HepG2 (cell line): Measurements from ENCODE around the gene ARL14EP. TPM values are rescaled to one million over a fixed set of nuclear protein-coding genes. Genes with fewer than 3 reads are reported as not detected.

ENCODE experiments used
- CBX1 ChIP-seq: IDR thresholded peaks from one replicate; pipeline ENCODE4 v1.6.1; 2016; ENCODE audit warnings: antibody characterized with exemption, low read depth
- CEBPG ChIP-seq: IDR thresholded peaks from 2 replicates; pipeline ENCODE4 v1.6.1; 2016
- CREB1 ChIP-seq, 2 experiments: fragments of 450-650 bp in 1 of 2; IDR thresholded peaks; 2 replicates each; pipeline ENCODE4 v1.6.1; 2016 to 2017; ENCODE audit warnings: control low read depth in 1 of 2, mild to moderate bottlenecking in 1 of 2, missing compliant biosample characterization in 1 of 2, missing genetic modification characterization in 1 of 2
- EHMT2 ChIP-seq: fragments of 200-600 bp; sonication (generic); IDR thresholded peaks from 2 replicates; pipeline ENCODE4 v1.7.0; 2017; ENCODE audit warnings: antibody characterized with exemption, low read depth, low read length, borderline replicate concordance
- KDM5B ChIP-seq: sonication (generic); formaldehyde crosslinking; IDR thresholded peaks from 2 replicates; pipeline ENCODE4 v1.4.0; 2020; ENCODE audit warnings: missing genetic modification reagents, mild to moderate bottlenecking, borderline replicate concordance
- RAD21 ChIP-seq: fragments of 450-650 bp; formaldehyde crosslinking; IDR thresholded peaks from 2 replicates; pipeline ENCODE4 v1.5.0; 2020; ENCODE audit warnings: mild to moderate bottlenecking
- SMAD1 ChIP-seq: sonication (generic); formaldehyde crosslinking; IDR thresholded peaks from 2 replicates; pipeline ENCODE4 v1.4.0; 2020; ENCODE audit warnings: missing genetic modification reagents, low read depth, mild to moderate bottlenecking, borderline replicate concordance
- U2AF1 ChIP-seq: fragments of 200-400 bp; formaldehyde crosslinking; optimal IDR thresholded peaks from 2 replicates; pipeline ENCODE3; 2017; ENCODE audit warnings: mild to moderate bottlenecking, low read depth, low read length
- ZFX ChIP-seq: sonication (generic); formaldehyde crosslinking; IDR thresholded peaks from 2 replicates; pipeline ENCODE4 v1.4.0; 2020; ENCODE audit warnings: mild to moderate bottlenecking, low read depth, missing genetic modification reagents, moderate library complexity
- ZNF333 ChIP-seq: sonication (generic); formaldehyde crosslinking; IDR thresholded peaks from 2 replicates; pipeline ENCODE4 v1.4.0; 2020; ENCODE audit warnings: mild to moderate bottlenecking, missing genetic modification reagents, borderline replicate concordance
- ZNF337 ChIP-seq: sonication (generic); formaldehyde crosslinking; IDR thresholded peaks from 2 replicates; pipeline ENCODE4 v1.5.1; 2020; ENCODE audit warnings: missing genetic modification reagents, low read depth, mild to moderate bottlenecking, borderline replicate concordance
- ZNF788 ChIP-seq: sonication (generic); formaldehyde crosslinking; IDR thresholded peaks from 2 replicates; pipeline ENCODE4 v1.5.0; 2020; ENCODE audit warnings: mild to moderate bottlenecking, missing genetic modification reagents, borderline replicate concordance
- polyA plus RNA-seq, 8 experiments: library from polyadenylated mRNA; depleted of rRNA in 3 of 8; stranded (reverse) in 7 of 8; unstranded in 1 of 8; fragments of >200 nt; fragmentation: Illumina TruSeq in 4 of 8; extraction: Trizol in 4 of 8; gene quantifications; 2 replicates each; pipeline versions ENCODE4 v1.2.1 to v1.2.3, GENCODE V29; 2011 to 2016; ENCODE audit warnings: low read depth in 4 of 8, missing spikeins in 1 of 8, mixed read lengths in 1 of 8; ENCODE audit not compliant: insufficient read depth in 1 of 8
- total RNA-seq, 5 experiments: library from RNA; depleted of rRNA; stranded (reverse); fragments of >200 nt; fragmentation: Illumina TruSeq; extraction: Trizol; gene quantifications; 2 replicates each; pipeline ENCODE4 v1.2.3, GENCODE V29; 2016; ENCODE audit warnings: low read depth in 1 of 5
- TF ChIP-seq, protein P1 (sequence below): sonication (generic); formaldehyde crosslinking; IDR thresholded peaks from 2 replicates; pipeline ENCODE4 v1.4.0; 2020; ENCODE audit warnings: missing genetic modification reagents, low read depth, mild to moderate bottlenecking, borderline replicate concordance
- TF ChIP-seq, protein P2 (sequence below): sonication (generic); formaldehyde crosslinking; IDR thresholded peaks from 2 replicates; pipeline ENCODE4 v1.5.0; 2020; ENCODE audit warnings: missing genetic modification reagents, mild to moderate bottlenecking, borderline replicate concordance
- TF ChIP-seq, protein P3 (sequence below): sonication (generic); formaldehyde crosslinking; IDR thresholded peaks from 2 replicates; pipeline ENCODE4 v1.5.0; 2020; ENCODE audit warnings: missing genetic modification reagents, mild to moderate bottlenecking, borderline replicate concordance
- TF ChIP-seq, protein P4 (sequence below): sonication (generic); formaldehyde crosslinking; IDR thresholded peaks from 2 replicates; pipeline ENCODE4 v1.9.0; 2021; ENCODE audit warnings: mild to moderate bottlenecking, missing genetic modification reagents

Gene ARL14EP
- total and polyA plus RNA-seq, 2 of the 13 experiments (the other 11 are each of a cell fraction or from before 2014, with no cell fraction given) = 9.8 to 15.4 TPM

DNA sequence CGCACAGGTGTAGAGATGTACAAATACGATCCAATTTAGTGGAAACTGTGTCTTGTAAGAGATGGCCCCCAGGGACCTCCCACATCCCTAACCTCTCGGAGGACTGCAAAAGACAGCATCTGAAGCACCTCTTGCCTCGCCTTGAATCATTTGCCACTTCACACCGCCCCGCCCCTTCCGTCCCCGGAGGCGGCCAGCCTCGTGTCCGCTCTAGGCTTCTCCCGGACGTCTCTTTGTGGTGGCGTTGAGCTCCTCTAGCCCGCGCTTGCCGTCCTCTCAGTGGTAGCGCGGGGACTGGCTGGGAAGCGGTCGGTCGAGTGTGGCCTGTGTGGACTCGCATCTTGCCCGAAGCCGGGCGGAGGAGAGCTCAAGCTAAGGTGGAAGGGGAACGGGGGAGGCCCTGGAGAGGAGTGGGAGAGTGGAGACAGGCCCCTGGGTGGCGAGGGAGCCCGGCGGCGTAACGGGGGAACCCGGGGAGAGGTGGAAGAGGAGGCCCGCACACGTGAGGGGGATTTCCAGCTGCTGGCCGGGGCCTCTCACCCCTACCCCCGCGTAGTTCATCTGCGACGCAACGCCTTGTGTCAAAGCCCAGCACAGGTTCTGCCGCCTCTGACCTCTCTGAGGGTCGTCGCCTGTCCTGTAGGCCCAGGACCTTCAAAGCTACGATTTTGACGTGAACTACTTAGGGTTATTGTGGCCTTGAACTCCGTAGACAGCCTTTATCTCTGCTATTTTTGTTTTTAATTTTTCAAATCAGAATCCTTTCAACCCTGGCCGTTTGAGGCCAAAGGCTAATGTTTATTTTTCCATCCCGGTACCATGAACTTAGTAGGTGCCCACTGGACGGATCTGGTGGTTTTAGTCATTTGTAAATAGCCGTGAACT, at the start of gene ARL14EP (continued):
- no peak; the same call in 1 of the 2 replicates for TF ChIP-seq CEBPG
- peak; percentile 100 for TF ChIP-seq U2AF1
- TF ChIP-seq, protein P1, sequence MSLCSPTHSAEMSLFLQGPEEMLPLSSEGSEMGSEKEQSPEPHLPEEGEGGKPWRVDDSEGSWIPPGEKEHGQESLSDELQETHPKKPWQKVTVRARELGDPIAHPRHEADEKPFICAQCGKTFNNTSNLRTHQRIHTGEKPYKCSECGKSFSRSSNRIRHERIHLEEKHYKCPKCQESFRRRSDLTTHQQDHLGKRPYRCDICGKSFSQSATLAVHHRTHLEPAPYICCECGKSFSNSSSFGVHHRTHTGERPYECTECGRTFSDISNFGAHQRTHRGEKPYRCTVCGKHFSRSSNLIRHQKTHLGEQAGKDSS (CRISPR knock-in tag) = peak; percentile 86; the same call in 1 of the 2 replicates
- peak; percentile 93 for TF ChIP-seq ZNF788 (CRISPR knock-in tag)
- TF ChIP-seq, protein P2, sequence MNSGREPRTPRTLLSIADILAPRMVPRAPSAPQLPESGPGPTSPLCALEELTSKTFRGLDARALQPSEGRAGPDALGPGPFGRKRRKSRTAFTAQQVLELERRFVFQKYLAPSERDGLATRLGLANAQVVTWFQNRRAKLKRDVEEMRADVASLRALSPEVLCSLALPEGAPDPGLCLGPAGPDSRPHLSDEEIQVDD (CRISPR knock-in tag) = peak; percentile 73; the same call in 1 of the 2 replicates
- TF ChIP-seq EHMT2 = peak; percentile 79; the same call in 1 of the 2 replicates
- peak; percentile 26; the same call in 1 of the 2 replicates for TF ChIP-seq CREB1 (IDR thresholded peaks at IDR 0.05)
- peak; percentile 83 for TF ChIP-seq CREB1 (CRISPR knock-in tag; IDR thresholded peaks at IDR 0.05)
- peak; percentile 89; the same call in 1 of the 2 replicates for TF ChIP-seq KDM5B (CRISPR knock-in tag)
- TF ChIP-seq ZFX (CRISPR knock-in tag) = peak; percentile 99
- TF ChIP-seq, protein P3, sequence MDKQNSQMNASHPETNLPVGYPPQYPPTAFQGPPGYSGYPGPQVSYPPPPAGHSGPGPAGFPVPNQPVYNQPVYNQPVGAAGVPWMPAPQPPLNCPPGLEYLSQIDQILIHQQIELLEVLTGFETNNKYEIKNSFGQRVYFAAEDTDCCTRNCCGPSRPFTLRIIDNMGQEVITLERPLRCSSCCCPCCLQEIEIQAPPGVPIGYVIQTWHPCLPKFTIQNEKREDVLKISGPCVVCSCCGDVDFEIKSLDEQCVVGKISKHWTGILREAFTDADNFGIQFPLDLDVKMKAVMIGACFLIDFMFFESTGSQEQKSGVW (CRISPR knock-in tag) = no peak
- TF ChIP-seq CBX1 = peak; percentile 87
- TF ChIP-seq ZNF337 = 0 out of 2 replicates have a peak, but pooled peaks have one; percentile 70
- TF ChIP-seq SMAD1 (CRISPR knock-in tag) = peak; percentile 70; the same call in 1 of the 2 replicates
- TF ChIP-seq ZNF333 (CRISPR knock-in tag) = no peak
- 0 out of 2 replicates have a peak, but pooled peaks have one; percentile 22 for TF ChIP-seq RAD21 (CRISPR knock-in tag)
- TF ChIP-seq, protein P4, sequence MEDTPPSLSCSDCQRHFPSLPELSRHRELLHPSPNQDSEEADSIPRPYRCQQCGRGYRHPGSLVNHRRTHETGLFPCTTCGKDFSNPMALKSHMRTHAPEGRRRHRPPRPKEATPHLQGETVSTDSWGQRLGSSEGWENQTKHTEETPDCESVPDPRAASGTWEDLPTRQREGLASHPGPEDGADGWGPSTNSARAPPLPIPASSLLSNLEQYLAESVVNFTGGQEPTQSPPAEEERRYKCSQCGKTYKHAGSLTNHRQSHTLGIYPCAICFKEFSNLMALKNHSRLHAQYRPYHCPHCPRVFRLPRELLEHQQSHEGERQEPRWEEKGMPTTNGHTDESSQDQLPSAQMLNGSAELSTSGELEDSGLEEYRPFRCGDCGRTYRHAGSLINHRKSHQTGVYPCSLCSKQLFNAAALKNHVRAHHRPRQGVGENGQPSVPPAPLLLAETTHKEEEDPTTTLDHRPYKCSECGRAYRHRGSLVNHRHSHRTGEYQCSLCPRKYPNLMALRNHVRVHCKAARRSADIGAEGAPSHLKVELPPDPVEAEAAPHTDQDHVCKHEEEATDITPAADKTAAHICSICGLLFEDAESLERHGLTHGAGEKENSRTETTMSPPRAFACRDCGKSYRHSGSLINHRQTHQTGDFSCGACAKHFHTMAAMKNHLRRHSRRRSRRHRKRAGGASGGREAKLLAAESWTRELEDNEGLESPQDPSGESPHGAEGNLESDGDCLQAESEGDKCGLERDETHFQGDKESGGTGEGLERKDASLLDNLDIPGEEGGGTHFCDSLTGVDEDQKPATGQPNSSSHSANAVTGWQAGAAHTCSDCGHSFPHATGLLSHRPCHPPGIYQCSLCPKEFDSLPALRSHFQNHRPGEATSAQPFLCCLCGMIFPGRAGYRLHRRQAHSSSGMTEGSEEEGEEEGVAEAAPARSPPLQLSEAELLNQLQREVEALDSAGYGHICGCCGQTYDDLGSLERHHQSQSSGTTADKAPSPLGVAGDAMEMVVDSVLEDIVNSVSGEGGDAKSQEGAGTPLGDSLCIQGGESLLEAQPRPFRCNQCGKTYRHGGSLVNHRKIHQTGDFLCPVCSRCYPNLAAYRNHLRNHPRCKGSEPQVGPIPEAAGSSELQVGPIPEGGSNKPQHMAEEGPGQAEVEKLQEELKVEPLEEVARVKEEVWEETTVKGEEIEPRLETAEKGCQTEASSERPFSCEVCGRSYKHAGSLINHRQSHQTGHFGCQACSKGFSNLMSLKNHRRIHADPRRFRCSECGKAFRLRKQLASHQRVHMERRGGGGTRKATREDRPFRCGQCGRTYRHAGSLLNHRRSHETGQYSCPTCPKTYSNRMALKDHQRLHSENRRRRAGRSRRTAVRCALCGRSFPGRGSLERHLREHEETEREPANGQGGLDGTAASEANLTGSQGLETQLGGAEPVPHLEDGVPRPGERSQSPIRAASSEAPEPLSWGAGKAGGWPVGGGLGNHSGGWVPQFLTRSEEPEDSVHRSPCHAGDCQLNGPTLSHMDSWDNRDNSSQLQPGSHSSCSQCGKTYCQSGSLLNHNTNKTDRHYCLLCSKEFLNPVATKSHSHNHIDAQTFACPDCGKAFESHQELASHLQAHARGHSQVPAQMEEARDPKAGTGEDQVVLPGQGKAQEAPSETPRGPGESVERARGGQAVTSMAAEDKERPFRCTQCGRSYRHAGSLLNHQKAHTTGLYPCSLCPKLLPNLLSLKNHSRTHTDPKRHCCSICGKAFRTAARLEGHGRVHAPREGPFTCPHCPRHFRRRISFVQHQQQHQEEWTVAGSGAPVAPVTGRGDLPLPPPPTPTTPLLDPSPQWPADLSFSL = no peak
